ENCODE data around the gene GRAMD2A.

DNA sequence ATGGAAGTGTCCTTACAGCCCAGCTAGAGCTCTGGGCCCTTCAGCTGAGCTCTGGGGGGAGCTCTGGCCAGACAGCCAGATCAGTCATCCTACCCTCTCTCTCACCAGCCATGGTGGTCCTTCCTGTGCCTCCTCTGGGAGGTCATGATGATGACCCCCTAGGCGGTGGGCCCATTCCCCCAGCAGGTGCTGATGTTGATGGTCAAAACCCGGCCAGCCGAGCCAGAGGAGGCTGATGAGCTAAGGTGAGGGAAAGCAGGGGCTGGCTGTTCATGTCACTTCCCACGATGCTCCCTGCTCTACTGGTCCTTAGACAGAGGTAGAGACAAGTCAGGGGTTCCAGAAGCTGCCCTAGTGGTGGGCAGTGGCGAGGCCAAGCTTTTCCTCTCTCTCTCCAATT lies 35.0 kb downstream of the GRAMD2A start:
- TF ChIP-seq EZH2 (IDR thresholded peaks at IDR 0.05; ENCODE audit: insufficient read depth, poor library complexity, severe bottlenecking) (no peak), EZH2phosphoT487 (IDR thresholded peaks at IDR 0.05; ENCODE audit: insufficient read depth, low read depth) (no peak)

Data from GM23248 (cell line).